HG02973 (cell line): Measurements from ENCODE around the gene MED12L.

ENCODE experiments used
- ATAC-seq: cut with Tn5 transposase; IDR thresholded peaks from one replicate; pipeline ENCODE4 v1.9.1; 2021; ENCODE audit warnings: moderate library complexity; ENCODE audit not compliant: unreplicated experiment

MED12L gene

GRCh38 chr3:151285940-151286339 lies 200.5 kb downstream of the MED12L start:
- ATAC-seq = no peak

- ATAC-seq = no peak
These were observed 204.0 kb downstream of the MED12L start for GRCh38 chr3:151289445-151289844.

GRCh38 chr3:151290673-151291072 lies 205.2 kb downstream of the MED12L start:
- ATAC-seq = no peak

- no peak for ATAC-seq
These were observed 207.7 kb downstream of the MED12L start for GRCh38 chr3:151293127-151293526.

- no peak for ATAC-seq
These were observed 210.8 kb downstream of the MED12L start for GRCh38 chr3:151296226-151296625.

GRCh38 chr3:151297429-151297828 lies 212.0 kb downstream of the MED12L start:
- ATAC-seq = no peak

- ATAC-seq = no peak
These were observed 213.5 kb downstream of the MED12L start for GRCh38 chr3:151299006-151299405.

- no peak for ATAC-seq
These were observed 215.1 kb downstream of the MED12L start for GRCh38 chr3:151300539-151300938.

GRCh38 chr3:151301787-151302186 lies 216.3 kb downstream of the MED12L start:
- no peak for ATAC-seq

GRCh38 chr3:151303751-151304150 lies 218.3 kb downstream of the MED12L start:
- no peak for ATAC-seq

- no peak for ATAC-seq
These were observed 219.8 kb downstream of the MED12L start for GRCh38 chr3:151305060-151305774.

- no peak for ATAC-seq
These were observed 220.3 kb downstream of the MED12L start for GRCh38 chr3:151305775-151306151.

GRCh38 chr3:151306168-151306810 lies 220.8 kb downstream of the MED12L start:
- no peak for ATAC-seq

GRCh38 chr3:151307131-151307530 lies 221.7 kb downstream of the MED12L start:
- no peak for ATAC-seq

- no peak for ATAC-seq
These were observed 222.4 kb downstream of the MED12L start for GRCh38 chr3:151307583-151308488.

- no peak for ATAC-seq
These were observed 224.1 kb downstream of the MED12L start for GRCh38 chr3:151309566-151309965.

- no peak for ATAC-seq
These were observed 227.5 kb downstream of the MED12L start for GRCh38 chr3:151312972-151313371.

- no peak for ATAC-seq
These were observed 228.7 kb downstream of the MED12L start for GRCh38 chr3:151314137-151314536.

- no peak for ATAC-seq
These were observed 229.1 kb downstream of the MED12L start for GRCh38 chr3:151314593-151314992.

GRCh38 chr3:151315136-151315535 lies 229.7 kb downstream of the MED12L start:
- no peak for ATAC-seq

- ATAC-seq = no peak
These were observed 230.4 kb downstream of the MED12L start for GRCh38 chr3:151315846-151316245.
